Measurements from ENCODE around the gene LPAR3. TPM values are rescaled to one million over a fixed set of nuclear protein-coding genes. Genes with fewer than 3 reads are reported as not detected.

The LPAR3 gene
- total RNA-seq, 1 donor from 2014 or later, result 1.2 TPM

GRCh38 chr1:84871181-84871580 lies 21.8 kb downstream of the LPAR3 start:
- no peak for TF ChIP-seq CTCF (IDR thresholded peaks at IDR 0.05; ENCODE audit: unreplicated experiment)
- no peaks in the 10 kb centered on the region for H3K4me1 Mint-ChIP-seq (ENCODE audit: unreplicated experiment)
- no peak overlapping the region for H3K4me3 Mint-ChIP-seq (ENCODE audit: unreplicated experiment)
- H3K27me3 Mint-ChIP-seq (ENCODE audit: unreplicated experiment), result no peaks in the 10 kb centered on the region
- DNase-seq (ENCODE audit: low spot score), result no peak
- H3K36me3 Mint-ChIP-seq (ENCODE audit: low read depth, unreplicated experiment), result no peaks in the 10 kb centered on the region
- no peaks in the 10 kb centered on the region for H3K9me3 Mint-ChIP-seq (ENCODE audit: unreplicated experiment)
- H3K27ac Mint-ChIP-seq (ENCODE audit: unreplicated experiment), result no peak overlapping the region

- Mint-ChIP-seq H3K27me3 (ENCODE audit: unreplicated experiment) (no peaks in the 10 kb centered on the region), H3K4me3 (ENCODE audit: unreplicated experiment) (no peak overlapping the region), H3K36me3 (ENCODE audit: low read depth, unreplicated experiment) (no peaks in the 10 kb centered on the region), H3K27ac (ENCODE audit: unreplicated experiment) (no peak overlapping the region), H3K9me3 (ENCODE audit: unreplicated experiment) (no peaks in the 10 kb centered on the region), H3K4me1 (ENCODE audit: unreplicated experiment) (no peaks in the 10 kb centered on the region)
- TF ChIP-seq CTCF (IDR thresholded peaks at IDR 0.05; ENCODE audit: unreplicated experiment), result no peak
- DNase-seq (ENCODE audit: low spot score), result no peak
Observed at GRCh38 chr1:84870591-84870990, 22.4 kb downstream of the LPAR3 start.

GRCh38 chr1:84869720-84870119 lies 23.3 kb downstream of the LPAR3 start:
- H3K4me1 Mint-ChIP-seq (ENCODE audit: unreplicated experiment), result no peaks in the 10 kb centered on the region
- no peak overlapping the region for H3K27ac Mint-ChIP-seq (ENCODE audit: unreplicated experiment)
- TF ChIP-seq CTCF (IDR thresholded peaks at IDR 0.05; ENCODE audit: unreplicated experiment), result no peak
- H3K36me3 Mint-ChIP-seq (ENCODE audit: low read depth, unreplicated experiment), result no peaks in the 10 kb centered on the region
- H3K27me3 Mint-ChIP-seq (ENCODE audit: unreplicated experiment), result no peaks in the 10 kb centered on the region
- H3K9me3 Mint-ChIP-seq (ENCODE audit: unreplicated experiment), result no peaks in the 10 kb centered on the region
- DNase-seq (ENCODE audit: low spot score), result no peak
- H3K4me3 Mint-ChIP-seq (ENCODE audit: unreplicated experiment), result no peak overlapping the region

- no peak for DNase-seq (ENCODE audit: low spot score)
- Mint-ChIP-seq H3K36me3 (ENCODE audit: low read depth, unreplicated experiment) (no peaks in the 10 kb centered on the region), H3K27ac (ENCODE audit: unreplicated experiment) (no peak overlapping the region)
Observed at GRCh38 chr1:84862810-84863251, 30.2 kb downstream of the LPAR3 start.

More at GRCh38 chr1:84862810-84863251, 30.2 kb downstream of the LPAR3 start:
- TF ChIP-seq CTCF (IDR thresholded peaks at IDR 0.05; ENCODE audit: unreplicated experiment), result no peak
- Mint-ChIP-seq H3K4me3 (ENCODE audit: unreplicated experiment) (no peak overlapping the region), H3K27me3 (ENCODE audit: unreplicated experiment) (peaks cover 3% of the 10 kb centered on the region), H3K9me3 (ENCODE audit: unreplicated experiment) (no peaks in the 10 kb centered on the region), H3K4me1 (ENCODE audit: unreplicated experiment) (no peaks in the 10 kb centered on the region)

Data from endothelial cell (in vitro differentiated cells).